ENCODE measurements around the gene SMURF1. TPM values are rescaled to one million over a fixed set of nuclear protein-coding genes. Genes with fewer than 3 reads are reported as not detected.

Gene SMURF1
- total RNA-seq, 2 experiments from 2014 or later, result 30.0 to 32.4 TPM

DNA sequence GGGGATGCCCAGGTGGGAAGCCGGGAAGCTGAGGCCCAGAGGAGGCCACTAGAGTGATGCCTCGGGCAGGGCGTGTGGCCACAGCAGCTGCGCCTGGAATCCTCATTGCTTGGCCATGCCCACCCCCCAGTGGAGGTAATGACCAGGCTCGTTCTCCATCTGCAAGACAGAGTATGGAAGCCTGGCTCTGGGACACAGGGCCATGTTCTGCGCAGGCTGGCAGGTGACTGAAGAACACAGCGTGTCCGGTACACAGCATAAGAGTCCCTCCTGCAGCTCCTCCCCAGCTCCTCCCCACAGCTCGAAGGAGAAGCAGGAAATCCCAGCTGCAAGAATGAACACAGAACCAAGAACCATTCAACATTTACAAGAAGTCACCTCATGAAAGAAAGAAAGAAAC is 64.8 kb downstream of the SMURF1 start:
- no peaks in the 10 kb centered on the region for H3K27me3 ChIP-seq (ENCODE audit: control insufficient read depth in 1 of 2, insufficient read depth in 2 of 2, low read length in 2 of 2)
- Mint-ChIP-seq H3K4me3 (no peak overlapping the region), H3K27ac (peak overlapping the region; percentile 42), H3K9me3 (no peaks in the 10 kb centered on the region), H3K36me3 (ENCODE audit: low read depth) (peaks cover 10% of the 10 kb centered on the region), H3K4me1 (ENCODE audit: low read depth) (peaks cover 57% of the 10 kb centered on the region), H3K27me3 (no peaks in the 10 kb centered on the region)
- intact Hi-C loops (cut with DNase I, micrococcal nuclease), result no loop called here
- peaks cover 4% of the 10 kb centered on the region for H3K36me3 ChIP-seq (ENCODE audit: insufficient read depth, low read length)
- peaks cover 4% of the 10 kb centered on the region for H3K4me1 ChIP-seq (ENCODE audit: insufficient read depth, low read length)
- TF ChIP-seq, protein P1, sequence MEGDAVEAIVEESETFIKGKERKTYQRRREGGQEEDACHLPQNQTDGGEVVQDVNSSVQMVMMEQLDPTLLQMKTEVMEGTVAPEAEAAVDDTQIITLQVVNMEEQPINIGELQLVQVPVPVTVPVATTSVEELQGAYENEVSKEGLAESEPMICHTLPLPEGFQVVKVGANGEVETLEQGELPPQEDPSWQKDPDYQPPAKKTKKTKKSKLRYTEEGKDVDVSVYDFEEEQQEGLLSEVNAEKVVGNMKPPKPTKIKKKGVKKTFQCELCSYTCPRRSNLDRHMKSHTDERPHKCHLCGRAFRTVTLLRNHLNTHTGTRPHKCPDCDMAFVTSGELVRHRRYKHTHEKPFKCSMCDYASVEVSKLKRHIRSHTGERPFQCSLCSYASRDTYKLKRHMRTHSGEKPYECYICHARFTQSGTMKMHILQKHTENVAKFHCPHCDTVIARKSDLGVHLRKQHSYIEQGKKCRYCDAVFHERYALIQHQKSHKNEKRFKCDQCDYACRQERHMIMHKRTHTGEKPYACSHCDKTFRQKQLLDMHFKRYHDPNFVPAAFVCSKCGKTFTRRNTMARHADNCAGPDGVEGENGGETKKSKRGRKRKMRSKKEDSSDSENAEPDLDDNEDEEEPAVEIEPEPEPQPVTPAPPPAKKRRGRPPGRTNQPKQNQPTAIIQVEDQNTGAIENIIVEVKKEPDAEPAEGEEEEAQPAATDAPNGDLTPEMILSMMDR (IDR thresholded peaks at IDR 0.05), result no peak
- no peak overlapping the region for H3K4me3 ChIP-seq (ENCODE audit: low read length)
- H3K9me3 ChIP-seq (ENCODE audit: control insufficient read depth in 1 of 2, insufficient read depth in 1 of 2, low read length in 2 of 2), result no peaks in the 10 kb centered on the region
- ChIA-PET CTCF (no interaction called here), POLR2A (no interaction called here)
- H3K27ac ChIP-seq (ENCODE audit: low read depth in 1 of 2, low read length in 2 of 2), result no peak overlapping the region
- DNase-seq (peak in 2 of 14 experiments; percentile 9 to 14), ATAC-seq (ENCODE audit: poor library complexity) (no peak)

GRCh38 chr7:99078416-99078815 is 65.5 kb downstream of the SMURF1 start:
- CTCF ChIA-PET, result interaction anchor here (0.6 kb wide), 1 partner anchor 466 kb away, joined by 4 read pairs; no protein-coding TSS in a partner anchor
- no peaks in the 10 kb centered on the region for H3K27me3 ChIP-seq (ENCODE audit: control insufficient read depth in 1 of 2, insufficient read depth in 2 of 2, low read length in 2 of 2)
- H3K36me3 ChIP-seq (ENCODE audit: insufficient read depth, low read length), result peaks cover 4% of the 10 kb centered on the region
- peaks cover 52% of the 10 kb centered on the region for H3K4me1 Mint-ChIP-seq (ENCODE audit: low read depth)
- H3K27me3 Mint-ChIP-seq, result no peaks in the 10 kb centered on the region
- H3K9me3 Mint-ChIP-seq, result no peaks in the 10 kb centered on the region
- POLR2A ChIA-PET, result no interaction called here
- DNase-seq (no peak), ATAC-seq (ENCODE audit: poor library complexity) (no peak)
- TF ChIP-seq, protein P1 (IDR thresholded peaks at IDR 0.05), result no peak
- no peak overlapping the region for H3K4me3 Mint-ChIP-seq
- peaks cover 4% of the 10 kb centered on the region for H3K4me1 ChIP-seq (ENCODE audit: insufficient read depth, low read length)
- H3K4me3 ChIP-seq (ENCODE audit: low read length), result no peak overlapping the region
- no peaks in the 10 kb centered on the region for H3K9me3 ChIP-seq (ENCODE audit: control insufficient read depth in 1 of 2, insufficient read depth in 1 of 2, low read length in 2 of 2)
- intact Hi-C loops (cut with DNase I, micrococcal nuclease), result no loop called here
- no peak overlapping the region for H3K27ac Mint-ChIP-seq
- no peak overlapping the region for H3K27ac ChIP-seq (ENCODE audit: low read depth in 1 of 2, low read length in 2 of 2)
- peaks cover 10% of the 10 kb centered on the region for H3K36me3 Mint-ChIP-seq (ENCODE audit: low read depth)

- Histone ChIP-seq H3K4me3 (ENCODE audit: low read length) (no peak overlapping the region), H3K4me1 (ENCODE audit: insufficient read depth, low read length) (peaks cover 4% of the 10 kb centered on the region), H3K27ac (ENCODE audit: low read depth in 1 of 2, low read length in 2 of 2) (no peak overlapping the region), H3K36me3 (ENCODE audit: insufficient read depth, low read length) (no peaks in the 10 kb centered on the region), H3K9me3 (ENCODE audit: control insufficient read depth in 1 of 2, insufficient read depth in 1 of 2, low read length in 2 of 2) (no peaks in the 10 kb centered on the region), H3K27me3 (ENCODE audit: control insufficient read depth in 1 of 2, insufficient read depth in 2 of 2, low read length in 2 of 2) (no peaks in the 10 kb centered on the region)
- no peaks in the 10 kb centered on the region for H3K9me3 Mint-ChIP-seq
- intact Hi-C loops (cut with DNase I, micrococcal nuclease), result no loop called here
- H3K27me3 Mint-ChIP-seq, result no peaks in the 10 kb centered on the region
- H3K36me3 Mint-ChIP-seq (ENCODE audit: low read depth), result peaks cover 6% of the 10 kb centered on the region
- H3K27ac Mint-ChIP-seq, result no peak overlapping the region
- peaks cover 38% of the 10 kb centered on the region for H3K4me1 Mint-ChIP-seq (ENCODE audit: low read depth)
- H3K4me3 Mint-ChIP-seq, result no peak overlapping the region
- ChIA-PET CTCF (interaction anchor here (1.0 kb wide), 1 partner anchor 11 kb away, joined by 3 read pairs; no protein-coding TSS in a partner anchor), POLR2A (no interaction called here)
- TF ChIP-seq, protein P1 (IDR thresholded peaks at IDR 0.05), result no peak
- DNase-seq (no peak), ATAC-seq (ENCODE audit: poor library complexity) (no peak)
Observed at GRCh38 chr7:99076615-99077014, 67.3 kb downstream of the SMURF1 start.

Measured in CD4-positive, alpha-beta T cell (primary cell).